H9 (cell line): Measurements from ENCODE around the gene SPINK1. TPM values are rescaled to one million over a fixed set of nuclear protein-coding genes. Genes with fewer than 3 reads are reported as not detected.

Source experiments
- DNase-seq: peaks from one replicate; pipeline ENCODE4 v3.0.0-alpha.2; 2017
- H2AFZ ChIP-seq: one replicate; pipeline ENCODE4 v1.6.1; 2013; ENCODE audit warnings: mild to moderate bottlenecking, low read length, control low read depth, moderate library complexity
- H2AK5ac ChIP-seq: 2 replicates; pipeline ENCODE4 v1.6.1; 2013; ENCODE audit warnings: low read length, control low read depth, mixed read lengths; ENCODE audit not compliant: insufficient read length
- H2BK120ac ChIP-seq: one replicate; pipeline ENCODE4 v1.6.1; 2013; ENCODE audit warnings: low read depth, mild to moderate bottlenecking, low read length, control low read depth, inconsistent platforms; ENCODE audit not compliant: poor library complexity, severe bottlenecking
- H2BK12ac ChIP-seq: 2 replicates; pipeline ENCODE4 v1.6.1; 2013; ENCODE audit warnings: low read length, control low read depth, mixed read lengths, low read depth; ENCODE audit not compliant: insufficient read length
- H2BK15ac ChIP-seq: 2 replicates; pipeline ENCODE4 v1.6.1; 2013; ENCODE audit warnings: low read depth, low read length, control low read depth
- H2BK20ac ChIP-seq: one replicate; pipeline ENCODE4 v1.6.1; 2013; ENCODE audit warnings: low read depth, mild to moderate bottlenecking, low read length, control low read depth, inconsistent platforms; ENCODE audit not compliant: poor library complexity, severe bottlenecking
- H2BK5ac ChIP-seq: 2 replicates; pipeline ENCODE4 v1.6.1; 2013; ENCODE audit warnings: low read length, control low read depth, mixed read lengths; ENCODE audit not compliant: insufficient read length
- H3K14ac ChIP-seq: 2 replicates; pipeline ENCODE4 v1.6.1; 2013; ENCODE audit warnings: low read length, control low read depth; ENCODE audit not compliant: insufficient read depth
- H3K18ac ChIP-seq: 2 replicates; pipeline ENCODE4 v1.6.1; 2013; ENCODE audit warnings: low read depth, mild to moderate bottlenecking, mixed read lengths, low read length, control low read depth; ENCODE audit not compliant: insufficient read length
- H3K23ac ChIP-seq: 2 replicates; pipeline ENCODE4 v1.6.1; 2013; ENCODE audit warnings: low read length, control low read depth, mixed read lengths, low read depth; ENCODE audit not compliant: insufficient read length
- H3K23me2 ChIP-seq: 2 replicates; pipeline ENCODE4 v1.6.1; 2013; ENCODE audit warnings: low read depth, mild to moderate bottlenecking, mixed read lengths, low read length, control low read depth; ENCODE audit not compliant: insufficient read length, poor library complexity, severe bottlenecking
- H3K27ac ChIP-seq: 2 replicates; pipeline ENCODE4 v1.5.1; 2013; ENCODE audit warnings: low read length, control low read depth, mixed read lengths, low read depth; ENCODE audit not compliant: insufficient read length
- H3K27me3 ChIP-seq: 2 replicates; pipeline ENCODE4 v1.6.1; 2013; ENCODE audit warnings: low read length, control low read depth, inconsistent platforms; ENCODE audit not compliant: insufficient read depth
- H3K4ac ChIP-seq: 2 replicates; pipeline ENCODE4 v1.6.1; 2013; ENCODE audit warnings: low read depth, mild to moderate bottlenecking, control low read depth, inconsistent platforms, low read length, moderate library complexity
- H3K4me1 ChIP-seq: 2 replicates; pipeline ENCODE4 v1.6.1; 2013; ENCODE audit warnings: low read length, control low read depth, inconsistent platforms; ENCODE audit not compliant: insufficient read depth
- H3K4me2 ChIP-seq: 2 replicates; pipeline ENCODE4 v1.6.1; 2013; ENCODE audit warnings: low read length, control low read depth, mixed read lengths; ENCODE audit not compliant: insufficient read length, insufficient read depth
- H3K56ac ChIP-seq: 2 replicates; pipeline ENCODE4 v1.6.1; 2013; ENCODE audit warnings: low read depth, mild to moderate bottlenecking, mixed read lengths, low read length, control low read depth; ENCODE audit not compliant: insufficient read length
- H3K79me1 ChIP-seq: 2 replicates; pipeline ENCODE4 v1.6.1; 2013; ENCODE audit warnings: low read depth, mild to moderate bottlenecking, moderate library complexity, low read length, control low read depth, inconsistent platforms; ENCODE audit not compliant: insufficient read depth, poor library complexity, severe bottlenecking
- H3K79me2 ChIP-seq: 2 replicates; pipeline ENCODE4 v1.6.1; 2013; ENCODE audit warnings: low read length, control low read depth, inconsistent platforms; ENCODE audit not compliant: insufficient read depth
- H3K9ac ChIP-seq: 2 replicates; pipeline ENCODE4 v1.6.1; 2013; ENCODE audit warnings: low read length, control low read depth, mixed read lengths; ENCODE audit not compliant: insufficient read length; ENCODE audit errors: extremely low read depth
- H3K9me3 ChIP-seq: one replicate; pipeline ENCODE4 v1.6.1; 2013; ENCODE audit warnings: low read depth, low read length, inconsistent platforms; ENCODE audit not compliant: control insufficient read depth
- H3T11ph ChIP-seq: one replicate; pipeline ENCODE4 v1.6.1; 2013; ENCODE audit warnings: mild to moderate bottlenecking, low read length, control low read depth, inconsistent platforms
- H4K20me1 ChIP-seq: one replicate; pipeline ENCODE4 v1.6.1; 2013; ENCODE audit not compliant: control insufficient read depth, insufficient read length, insufficient read depth
- H4K5ac ChIP-seq: 2 replicates; pipeline ENCODE4 v1.6.1; 2013; ENCODE audit warnings: low read depth, mild to moderate bottlenecking, mixed read lengths, low read length, control low read depth; ENCODE audit not compliant: insufficient read length
- H4K8ac ChIP-seq: replicated peaks from 2 replicates; pipeline ENCODE4 v1.6.1; 2013; ENCODE audit warnings: low read length, control low read depth, mixed read lengths, low read depth; ENCODE audit not compliant: insufficient read length
- H4K91ac ChIP-seq: 2 replicates; pipeline ENCODE4 v1.6.1; 2013; ENCODE audit warnings: low read depth, mild to moderate bottlenecking, moderate library complexity, mixed read lengths, low read length, control low read depth; ENCODE audit not compliant: insufficient read length
- H3K27ac Mint-ChIP-seq, 3 experiments: 2 replicates in 2 of 3; 3 replicates in 1 of 3; pipeline ENCODE4 v1.8.0; 2020 to 2021; ENCODE audit warnings: mixed read lengths in 3 of 3, mild to moderate bottlenecking in 1 of 3, moderate library complexity in 1 of 3
- H3K27me3 Mint-ChIP-seq: 2 replicates; pipeline ENCODE4 v1.8.0; 2021; ENCODE audit warnings: low read depth, mild to moderate bottlenecking, moderate library complexity, mixed read lengths
- H3K36me3 Mint-ChIP-seq, 3 experiments: 2 replicates in 2 of 3; 3 replicates in 1 of 3; pipeline ENCODE4 v1.8.0; 2020 to 2021; ENCODE audit warnings: low read depth in 3 of 3, mixed read lengths in 3 of 3; ENCODE audit not compliant: insufficient read depth in 1 of 3
- H3K4me1 Mint-ChIP-seq, 2 experiments: 2 replicates each; pipeline ENCODE4 v1.8.0; 2020; ENCODE audit warnings: mixed read lengths in 2 of 2
- H3K4me3 Mint-ChIP-seq, 2 experiments: 2 replicates in 1 of 2; 3 replicates in 1 of 2; pipeline ENCODE4 v1.8.0; 2020 to 2021; ENCODE audit warnings: mild to moderate bottlenecking in 2 of 2, mixed read lengths in 2 of 2, moderate library complexity in 1 of 2
- H3K9me3 Mint-ChIP-seq, 2 experiments: 2 replicates in 1 of 2; 3 replicates in 1 of 2; pipeline ENCODE4 v1.8.0; 2020; ENCODE audit warnings: mild to moderate bottlenecking in 2 of 2, mixed read lengths in 2 of 2, moderate library complexity in 1 of 2
- CTCF ChIP-seq: fragments of 200-600 bp; sonication (generic); conservative IDR thresholded peaks from 3 replicates; pipeline ENCODE4 v1.8.0; 2021; ENCODE audit warnings: antibody characterized with exemption, mild to moderate bottlenecking
- WGBS: extraction: QIAGEN DNeasy Blood & Tissue Kit; methylation state at CpG from one replicate; pipeline ENCODE4 v1.1.7; 2013; ENCODE audit warnings: missing lambda C conversion rate, low lambda C conversion rate, mixed read lengths; ENCODE audit not compliant: insufficient read length; ENCODE audit errors: extremely low coverage; 5-methylcytosine and 5-hydroxymethylcytosine counted together
- total RNA-seq: library from RNA; stranded (reverse); gene quantifications from 2 replicates; pipeline ENCODE4 v1.2.1, GENCODE V29; 2021

The SPINK1 gene
- total RNA-seq, 1 experiment from 2014 or later, result 3.1 TPM

GRCh38 chr5:147859962-147860640, 28.6 kb upstream of the SPINK1 start:
- no peak overlapping the region for H3K4me3 Mint-ChIP-seq
- Histone ChIP-seq H3K4me2 (no peak overlapping the region), H2BK15ac (no peak overlapping the region), H4K5ac (no peak overlapping the region), H3K4me1 (peaks cover 14% of the 10 kb centered on the region; the same call in 1 of the 2 replicates), H2AK5ac (no peak overlapping the region), H3K9ac (no peak overlapping the region), H2BK5ac (no peak overlapping the region), H3K79me1 (no peaks in the 10 kb centered on the region), H3K56ac (no peak overlapping the region), H2BK12ac (no peak overlapping the region), H4K91ac (no peak overlapping the region), H3K79me2 (no peaks in the 10 kb centered on the region), H3K27ac (no peak overlapping the region), H4K8ac (no peak overlapping the region), H3K23me2 (no peaks in the 10 kb centered on the region), H2AFZ (no peak overlapping the region), H3K18ac (no peak overlapping the region), H4K20me1 (no peaks in the 10 kb centered on the region), H2BK120ac (no peak overlapping the region), H3T11ph (no peak overlapping the region), H3K9me3 (no peaks in the 10 kb centered on the region), H2BK20ac (no peak overlapping the region), H3K14ac (no peak overlapping the region), H3K4ac (no peak overlapping the region), H3K27me3 (no peaks in the 10 kb centered on the region), H3K23ac (no peak overlapping the region)
- peak overlapping the region in 2 of 3 experiments; percentile 1 to 89; a peak in 3 of 7 replicates for H3K27ac Mint-ChIP-seq
- H3K27me3 Mint-ChIP-seq, result no peaks in the 10 kb centered on the region
- peaks cover 30 to 78% of the 10 kb centered on the region in 2 experiments for H3K4me1 Mint-ChIP-seq
- WGBS, result no CpG with 5 or more reads among the region's 3 CpGs
- H3K9me3 Mint-ChIP-seq, result no peaks in the 10 kb centered on the region; a peak in 1 of 5 replicates
- TF ChIP-seq CTCF, result no peak
- peaks cover 0 to 28% (median 12%) of the 10 kb centered on the region in 3 experiments; a peak in 6 of 7 replicates for H3K36me3 Mint-ChIP-seq
- DNase-seq, result peak; percentile 39
